ENCODE measurements around the gene TMX4. TPM values are rescaled to one million over a fixed set of nuclear protein-coding genes. Genes with fewer than 3 reads are reported as not detected.
A peak's percentile ranks its signal among the peaks of the same experiment; 100 is the strongest.
"Not testable (repeated sequence)": the region's sequence is repeated elsewhere in the genome, so short reads cannot be mapped to it uniquely, and the experiment has no call there.

TMX4 gene
- total and polyA plus RNA-seq, 4 donors: 12.6 to 17.3 (median 15.9) TPM

GRCh38 chr20:7959484-7959883 lies 60.1 kb downstream of the TMX4 start:
- Histone ChIP-seq H3K4me3 (ENCODE audit: low read depth in 1 of 3, low read length in 3 of 3) (no peak overlapping the region), H3K27ac (ENCODE audit: low read depth in 1 of 2, low read length in 2 of 2) (peak overlapping the region; percentile 31 to 46), H3K27me3 (ENCODE audit: control insufficient read depth in 4 of 4, insufficient read depth in 4 of 4, low read length in 3 of 4) (no peaks in the 10 kb centered on the region), H3K9ac (ENCODE audit: low read depth in 1 of 2, low read length in 2 of 2) (no peak overlapping the region), H3K9me3 (ENCODE audit: control insufficient read depth in 4 of 4, low read length in 3 of 4) (no peaks in the 10 kb centered on the region), H3K36me3 (ENCODE audit: control insufficient read depth in 4 of 4, insufficient read depth in 3 of 4, low read depth in 1 of 4, low read length in 3 of 4) (no peaks in the 10 kb centered on the region), H3K4me1 (ENCODE audit: control insufficient read depth in 4 of 4, insufficient read depth in 4 of 4, low read length in 3 of 4) (peaks cover 0 to 9% (median 1%) of the 10 kb centered on the region in 4 donors)
- no peak for DNase-seq (ENCODE audit: low spot score)
- WGBS: 19% methylated on average over 1 of the region's 1 CpG
- TF ChIP-seq RAD21 (IDR thresholded peaks at IDR 0.05): peak in 1 of 2 donors; percentile 23
- peak; percentile 20 for TF ChIP-seq CTCF (IDR thresholded peaks at IDR 0.05; ENCODE audit: low read depth, low read length, missing input control)
- peak; percentile 51 to 83 for TF ChIP-seq RXRA (IDR thresholded peaks at IDR 0.05)
- peak; percentile 60 for TF ChIP-seq SP1 (IDR thresholded peaks at IDR 0.05)
- peak; percentile 42 for TF ChIP-seq FOXA2 (IDR thresholded peaks at IDR 0.05)
- TF ChIP-seq EGR1 (IDR thresholded peaks at IDR 0.05; ENCODE audit: low read depth in 2 of 2): peak in 1 of 2 donors; percentile 21
- no peak for TF ChIP-seq HNF4G (IDR thresholded peaks at IDR 0.05)
- no peak for TF ChIP-seq TAF1 (conservative IDR thresholded peaks at IDR 0.05)
- no peak for TF ChIP-seq FOXA1 (IDR thresholded peaks at IDR 0.05)
- TF ChIP-seq, protein P1, sequence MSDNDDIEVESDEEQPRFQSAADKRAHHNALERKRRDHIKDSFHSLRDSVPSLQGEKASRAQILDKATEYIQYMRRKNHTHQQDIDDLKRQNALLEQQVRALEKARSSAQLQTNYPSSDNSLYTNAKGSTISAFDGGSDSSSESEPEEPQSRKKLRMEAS (IDR thresholded peaks at IDR 0.05): peak; percentile 77
- no peak for TF ChIP-seq NR2F2 (IDR thresholded peaks at IDR 0.05)
- peak; percentile 72 for TF ChIP-seq ZBTB33 (IDR thresholded peaks at IDR 0.05)
- peak; percentile 64 for TF ChIP-seq YY1 (IDR thresholded peaks at IDR 0.05)
- TF ChIP-seq ATF3 (IDR thresholded peaks at IDR 0.05): no peak
- TF ChIP-seq GABPA (IDR thresholded peaks at IDR 0.05 in 1 of 2, conservative IDR thresholded peaks at IDR 0.05 in 1 of 2): no peak
- TF ChIP-seq REST (IDR thresholded peaks at IDR 0.05): peak; percentile 64
- peak in 1 of 2 donors; percentile 51 for TF ChIP-seq JUND (IDR thresholded peaks at IDR 0.05)
- TF ChIP-seq HNF4A (conservative IDR thresholded peaks at IDR 0.05): peak; percentile 44 to 70

GRCh38 chr20:7956561-7956960 lies 63.0 kb downstream of the TMX4 start:
- not testable (repeated sequence) for H3K4me1 ChIP-seq (ENCODE audit: control insufficient read depth in 4 of 4, insufficient read depth in 4 of 4, low read length in 3 of 4); H3K4me3 ChIP-seq (ENCODE audit: low read depth in 1 of 3, low read length in 3 of 3); H3K36me3 ChIP-seq (ENCODE audit: control insufficient read depth in 4 of 4, insufficient read depth in 3 of 4, low read depth in 1 of 4, low read length in 3 of 4); H3K27ac ChIP-seq (ENCODE audit: low read depth in 1 of 2, low read length in 2 of 2); H3K9ac ChIP-seq (ENCODE audit: low read depth in 1 of 2, low read length in 2 of 2); H3K9me3 ChIP-seq (ENCODE audit: control insufficient read depth in 4 of 4, low read length in 3 of 4); H3K27me3 ChIP-seq (ENCODE audit: control insufficient read depth in 4 of 4, insufficient read depth in 4 of 4, low read length in 3 of 4); DNase-seq (ENCODE audit: low spot score)
- WGBS: 86% methylated on average over 9 of the region's 9 CpGs
